SW 1271 (cell line): ENCODE data around the gene FXYD5.

Experiments
- DNase-seq, 2 experiments: peaks; one replicate each; lab custom pipeline; 2025; lab: John Stamatoyannopoulos, UW

Gene FXYD5

DNA sequence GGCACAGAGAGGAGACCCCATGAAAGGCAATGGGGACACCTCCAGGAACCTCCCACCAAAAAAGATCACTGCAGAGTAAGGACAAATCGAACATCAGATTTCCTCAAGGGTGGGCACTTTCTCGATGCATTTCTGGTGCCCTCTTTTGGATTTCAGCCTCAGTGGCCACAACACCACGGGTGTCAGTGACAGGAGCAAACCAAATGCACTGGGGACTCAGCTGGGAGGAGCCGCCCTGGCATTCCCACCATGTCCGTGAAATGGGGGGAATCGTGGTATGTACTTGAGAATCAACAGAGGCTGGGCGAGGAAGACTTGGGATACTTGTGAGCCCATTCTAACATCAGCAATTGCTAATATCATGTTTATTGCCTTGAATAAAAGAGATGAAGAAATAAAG lies 57.7 kb downstream of the FXYD5 start:
- DNase-seq, result no peak

DNA sequence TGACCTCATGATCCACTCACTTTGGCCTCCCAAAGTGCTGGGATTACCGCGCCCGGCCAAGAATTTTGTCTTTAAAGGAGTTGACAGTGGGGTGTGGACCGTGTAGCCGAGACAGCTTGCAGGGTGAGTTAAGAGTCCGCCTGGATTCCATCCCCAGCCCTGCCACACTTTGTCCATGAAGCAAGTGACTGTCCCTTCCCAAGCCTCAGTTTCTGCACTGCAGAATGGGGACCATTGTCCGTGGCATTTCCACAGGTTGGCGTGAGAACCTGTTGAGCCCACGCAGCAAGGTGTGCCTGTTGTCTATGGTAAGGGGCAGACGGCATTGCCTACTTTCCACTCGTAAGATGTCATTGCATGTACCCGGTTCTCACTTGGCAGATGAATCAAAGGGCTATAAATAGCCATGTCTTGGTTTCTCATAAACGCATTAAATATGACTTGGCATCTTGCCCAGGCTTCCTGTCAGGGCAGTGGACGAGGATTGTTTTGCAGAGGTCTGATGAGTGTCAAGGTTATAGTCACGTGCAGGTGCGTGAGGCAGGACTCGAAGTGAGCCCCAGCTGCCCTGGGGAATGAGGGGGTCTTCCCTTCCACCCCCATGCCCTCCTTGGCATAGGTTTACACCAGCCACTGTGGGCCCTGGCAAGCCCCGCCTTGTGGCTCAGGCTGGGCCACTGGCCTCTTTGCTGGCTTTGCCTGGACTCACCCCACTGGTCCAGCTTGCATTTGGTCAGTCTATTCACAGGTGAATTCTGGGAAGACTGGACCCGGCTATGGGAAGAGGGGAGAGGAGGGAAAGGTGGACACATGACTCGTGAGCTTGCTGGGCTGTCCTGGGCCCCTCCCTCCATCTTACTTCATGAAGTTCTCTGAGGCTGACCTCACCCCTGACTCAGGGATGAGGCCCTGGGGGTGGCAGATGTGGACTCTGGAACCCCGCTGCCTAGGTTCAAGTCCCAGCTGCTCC lies 59.4 kb downstream of the FXYD5 start:
- peak; percentile 8 to 46 for DNase-seq

DNA sequence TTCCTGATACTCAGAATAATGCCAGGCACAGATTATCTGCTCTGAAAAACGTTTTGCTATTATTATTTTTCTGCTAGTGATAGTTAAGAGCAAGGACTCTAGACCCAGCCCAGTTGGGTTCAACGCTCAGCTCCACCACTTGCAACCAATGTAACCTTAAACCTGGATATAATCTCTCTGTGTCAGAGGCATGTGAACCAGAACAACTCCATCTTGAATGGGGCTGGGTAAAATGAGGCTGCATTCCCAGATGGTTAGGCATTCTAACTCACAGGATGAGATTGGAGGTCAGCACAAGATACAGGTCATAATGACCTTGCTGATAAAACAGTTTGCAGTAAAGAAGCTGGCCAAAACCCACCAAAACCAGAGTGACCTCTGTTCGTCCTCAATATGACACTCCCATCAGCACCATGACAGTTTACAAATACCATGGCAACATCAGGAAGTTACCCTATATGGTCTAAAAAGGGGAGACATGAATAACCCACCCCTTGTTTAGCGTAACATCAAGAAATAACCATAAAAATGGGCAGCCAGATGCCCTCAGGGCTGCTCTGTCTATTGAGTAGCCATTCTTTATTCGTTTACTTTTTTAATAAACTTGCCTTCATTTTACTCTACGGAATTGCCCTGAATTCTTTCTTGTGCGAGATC lies 60.4 kb downstream of the FXYD5 start:
- DNase-seq, result no peak

DNA sequence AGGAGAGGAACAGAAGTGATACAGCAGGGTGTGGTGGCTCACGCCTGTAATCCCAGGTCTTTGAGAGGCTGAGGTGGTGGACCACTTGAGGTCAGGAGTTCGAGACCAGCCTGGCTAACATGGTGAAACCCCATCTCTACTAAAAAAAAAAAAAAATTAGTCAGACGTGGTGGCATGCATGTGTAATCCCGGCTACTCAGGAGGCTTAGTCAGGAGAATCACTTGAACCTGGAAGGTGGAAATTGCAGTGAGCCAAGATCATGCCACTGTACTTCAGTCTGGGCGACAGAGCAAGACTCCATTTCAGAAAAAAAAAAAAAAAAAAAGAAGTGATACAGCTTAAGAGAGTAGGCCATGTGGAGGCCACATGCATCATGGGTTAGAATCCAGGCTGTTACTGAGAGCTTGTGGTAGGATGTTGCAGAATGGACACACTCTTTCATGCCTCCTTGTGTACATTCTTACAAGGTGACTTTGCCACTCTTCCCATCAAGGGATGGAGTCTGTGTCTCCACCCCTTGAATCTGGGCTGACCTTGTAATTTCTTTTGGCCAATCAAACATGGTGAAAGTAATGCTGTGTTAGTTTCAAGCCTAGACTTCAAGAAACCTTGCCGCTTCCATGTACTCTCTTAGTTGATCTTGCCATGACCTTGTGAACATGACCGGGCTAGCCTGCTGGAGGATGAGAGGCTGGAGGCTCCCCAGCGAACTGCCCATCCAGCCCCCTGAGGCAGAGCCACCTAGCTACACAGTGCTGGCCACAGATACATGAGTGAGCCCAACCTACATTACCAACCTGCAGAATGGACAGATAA lies 61.7 kb downstream of the FXYD5 start:
- DNase-seq, result no peak

DNA sequence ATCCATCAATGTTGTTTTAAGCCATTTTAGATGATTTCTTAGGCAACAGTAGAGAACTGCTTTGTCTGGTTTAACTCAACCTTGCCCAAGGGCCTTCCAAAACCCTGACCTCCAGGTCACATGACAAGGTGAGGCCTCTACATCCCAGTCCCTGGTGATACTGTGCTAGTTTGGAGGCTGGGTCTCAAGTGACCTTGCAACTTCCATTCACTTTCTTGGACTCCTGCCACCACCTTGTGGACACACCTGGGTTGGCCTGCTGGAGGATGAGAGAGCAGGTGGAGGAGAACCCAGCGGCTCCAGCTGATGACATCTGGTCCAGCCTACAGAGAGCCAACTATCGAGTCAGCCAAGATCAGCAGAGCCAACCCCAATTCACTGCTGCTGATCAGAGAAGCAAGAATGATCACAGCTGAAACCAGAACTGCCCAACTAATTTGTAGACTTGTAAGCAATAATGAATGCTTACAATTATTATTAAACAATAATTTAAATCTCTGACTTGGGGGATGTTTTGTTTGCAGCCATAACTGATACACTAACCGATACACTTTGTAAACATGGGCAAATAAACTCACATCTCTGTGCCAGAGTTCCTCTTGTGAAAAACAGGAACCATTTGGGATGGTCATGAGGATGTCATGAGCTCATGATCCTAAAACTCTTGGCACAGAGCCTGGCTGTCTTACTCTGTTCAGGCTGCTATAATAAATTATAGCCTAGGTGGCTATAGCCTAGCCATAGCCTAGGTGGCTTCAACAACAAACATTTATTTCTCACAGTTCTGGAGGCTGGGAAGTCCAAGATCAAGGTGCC lies 62.5 kb downstream of the FXYD5 start:
- DNase-seq, result no peak

GRCh38 chr19:35217649-35217990 lies 63.1 kb downstream of the FXYD5 start:
- no peak for DNase-seq

GRCh38 chr19:35219008-35219407 lies 64.5 kb downstream of the FXYD5 start:
- DNase-seq, result no peak
